Esophagus squamous epithelium (tissue), 4 donors: ENCODE data around the gene NOXA1.

Source experiments
- CTCF ChIP-seq, 6 experiments: fragments of 450-650 bp in 4 of 6; fragments of 200-600 bp in 2 of 6; sonication (generic) in 2 of 6; IDR thresholded peaks; one replicate each; pipeline ENCODE4 v1.5.1; 2016 to 2019; ENCODE audit warnings: antibody characterized with exemption in 6 of 6, mild to moderate bottlenecking in 4 of 6, moderate library complexity in 4 of 6
- POLR2A ChIP-seq, 4 donors: fragments of 450-650 bp; IDR thresholded peaks; one replicate each; pipeline ENCODE4 v1.6.1; 2017; ENCODE audit warnings: antibody characterized with exemption in 4 of 4, mild to moderate bottlenecking in 4 of 4, moderate library complexity in 3 of 4

GRCh38 chr9:137474271-137474670 lies 51.1 kb downstream of the NOXA1 start:
- TF ChIP-seq POLR2A (IDR thresholded peaks at IDR 0.05) (no peak), CTCF (IDR thresholded peaks at IDR 0.05) (no peak)
